Measurements from ENCODE around the gene FAM50A. TPM values are rescaled to one million over a fixed set of nuclear protein-coding genes. Genes with fewer than 3 reads are reported as not detected.

FAM50A gene
- total and polyA plus RNA-seq, 2 of the 4 experiments (the other 2 are of a cell fraction): 46.4 to 119 TPM

GRCh38 chrX:154401918-154402621 lies 41.9 kb upstream of the FAM50A start:
- Histone ChIP-seq H3K23ac (ENCODE audit: low read depth, low read length) (no peak overlapping the region), H4K5ac (ENCODE audit: low read depth, low read length) (no peak overlapping the region), H2AK5ac (ENCODE audit: low read depth, low read length) (no peak overlapping the region), H3K27ac (ENCODE audit: insufficient read depth, low read length) (no peak overlapping the region), H4K91ac (ENCODE audit: insufficient read depth, low read depth, low read length) (no peak overlapping the region), H3K4me3 (ENCODE audit: insufficient read depth, low read depth, low read length) (no peak overlapping the region), H3K9me1 (ENCODE audit: insufficient read depth, low read length) (no peaks in the 10 kb centered on the region), H2AFZ (replicated peaks; ENCODE audit: low read length, poor library complexity) (no peak overlapping the region), H3K27me3 (ENCODE audit: control insufficient read depth, insufficient read depth, low read length) (no peaks in the 10 kb centered on the region), H3K4ac (ENCODE audit: low read depth, low read length) (no peak overlapping the region), H2BK15ac (ENCODE audit: low read depth, low read length) (no peak overlapping the region), H2BK20ac (ENCODE audit: low read depth, low read length) (no peak overlapping the region), H2BK120ac (ENCODE audit: low read depth, low read length) (no peak overlapping the region), H3K9me3 (ENCODE audit: control insufficient read depth, insufficient read depth, low read length) (no peaks in the 10 kb centered on the region), H2BK5ac (ENCODE audit: low read depth, low read length, poor library complexity, severe bottlenecking) (no peak overlapping the region), H3K18ac (ENCODE audit: low read depth, low read length) (no peak overlapping the region), H4K20me1 (ENCODE audit: insufficient read depth, low read length) (peaks cover 44% of the 10 kb centered on the region), H3K4me1 (ENCODE audit: control insufficient read depth, insufficient read depth, low read length) (0 out of 2 replicates have a peak, but pooled peaks cover 2% of the 10 kb centered on the region), H3K56ac (ENCODE audit: extremely low read depth, insufficient read depth, low read length) (no peak overlapping the region), H3K36me3 (ENCODE audit: control insufficient read depth, insufficient read depth, low read length) (peaks cover 21% of the 10 kb centered on the region), H3K14ac (replicated peaks; ENCODE audit: low read depth, low read length) (no peak overlapping the region), H3K9ac (ENCODE audit: low read depth, low read length) (no peak overlapping the region), H3K79me1 (ENCODE audit: low read depth in 1 of 2, low read length in 2 of 2) (peaks cover 4 to 22% of the 10 kb centered on the region in 2 experiments; a peak in 3 of 4 replicates), H2AK9ac (replicated peaks; ENCODE audit: low read depth, low read length, poor library complexity) (no peak overlapping the region), H4K8ac (ENCODE audit: low read depth in 2 of 2, low read length in 2 of 2) (no peak overlapping the region), H3K4me2 (ENCODE audit: low read depth, low read length) (no peak overlapping the region)
- BruUV-seq (replicated peaks): TSS peak; percentile 95
- intact Hi-C loops (cut with micrococcal nuclease) (no loop called here), dilution Hi-C loops (cut with HindIII; ENCODE audit: low sequenced_read_pairs, unreplicated experiment) (no loop called here), in situ Hi-C loops (cut with MboI; ENCODE audit: low sequenced_read_pairs) (no loop called here)
- no CpG with 5 or more reads among the region's 6 CpGs for WGBS, 2 experiments (ENCODE audit: extremely low coverage in 2 of 2, insufficient read length in 1 of 2)
- DNase-seq (peak; percentile 33), ATAC-seq (ENCODE audit: low read depth) (no peak)
- ChIA-PET POLR2A (ENCODE audit: unreplicated experiment) (interaction anchor here (0.6 kb wide), 1 partner anchor 144 kb away, joined by 7 read pairs; no protein-coding TSS in a partner anchor), CTCF (no interaction called here)
- TF ChIP-seq POLR2A (IDR thresholded peaks at IDR 0.05; ENCODE audit: low read depth, low read length) (peak; percentile 24; the same call in 1 of the 2 replicates), CEBPB (IDR thresholded peaks at IDR 0.05; ENCODE audit: low read depth, low read length) (no peak)
